Left forelimb (tissue), 1 donor: ENCODE results near the gene CCR2.
"Not testable (repeated sequence)": the region's sequence is repeated elsewhere in the genome, so short reads cannot be mapped to it uniquely, and the experiment has no call there.

Source experiments
- DNase-seq: peaks from one replicate; pipeline ENCODE4 v3.0.0-alpha.2; 2018; ENCODE audit warnings: low spot score

Gene CCR2

GRCh38 chr3:46402902-46403301 is 49.0 kb downstream of the CCR2 start:
- not testable (repeated sequence) for DNase-seq

GRCh38 chr3:46405301-46406019 is 51.5 kb downstream of the CCR2 start:
- DNase-seq: no peak

- no peak for DNase-seq
These were observed 52.5 kb downstream of the CCR2 start for GRCh38 chr3:46406443-46406787.

GRCh38 chr3:46406788-46407611 is 53.1 kb downstream of the CCR2 start, which contains the start of the genes CCR5AS and CCRL2:
CCR5AS (minus strand) TSS chr3:46407066.
CCRL2 (plus strand) TSS chr3:46407259; CDS start chr3:46408080, 821 bp downstream.
- DNase-seq: no peak

GRCh38 chr3:46407970-46408369 is 54.1 kb downstream of the CCR2 start:
- no peak for DNase-seq

- no peak for DNase-seq
These were observed 54.9 kb downstream of the CCR2 start for GRCh38 chr3:46408853-46409252.

GRCh38 chr3:46409739-46410489 is 56.0 kb downstream of the CCR2 start:
- DNase-seq: peak; percentile 18
